H9 (cell line): ENCODE data around the gene PIP4K2A. TPM values are rescaled to one million over a fixed set of nuclear protein-coding genes. Genes with fewer than 3 reads are reported as not detected.
A peak's percentile ranks its signal among the peaks of the same experiment; 100 is the strongest.

Experiments
- DNase-seq: peaks from one replicate; pipeline ENCODE4 v3.0.0-alpha.2; 2017
- H2AFZ ChIP-seq: one replicate; pipeline ENCODE4 v1.6.1; 2013; ENCODE audit warnings: mild to moderate bottlenecking, low read length, control low read depth, moderate library complexity
- H2AK5ac ChIP-seq: 2 replicates; pipeline ENCODE4 v1.6.1; 2013; ENCODE audit warnings: low read length, control low read depth, mixed read lengths; ENCODE audit not compliant: insufficient read length
- H2BK120ac ChIP-seq: one replicate; pipeline ENCODE4 v1.6.1; 2013; ENCODE audit warnings: low read depth, mild to moderate bottlenecking, low read length, control low read depth, inconsistent platforms; ENCODE audit not compliant: poor library complexity, severe bottlenecking
- H2BK12ac ChIP-seq: 2 replicates; pipeline ENCODE4 v1.6.1; 2013; ENCODE audit warnings: low read length, control low read depth, mixed read lengths, low read depth; ENCODE audit not compliant: insufficient read length
- H2BK15ac ChIP-seq: 2 replicates; pipeline ENCODE4 v1.6.1; 2013; ENCODE audit warnings: low read depth, low read length, control low read depth
- H2BK20ac ChIP-seq: one replicate; pipeline ENCODE4 v1.6.1; 2013; ENCODE audit warnings: low read depth, mild to moderate bottlenecking, low read length, control low read depth, inconsistent platforms; ENCODE audit not compliant: poor library complexity, severe bottlenecking
- H2BK5ac ChIP-seq: 2 replicates; pipeline ENCODE4 v1.6.1; 2013; ENCODE audit warnings: low read length, control low read depth, mixed read lengths; ENCODE audit not compliant: insufficient read length
- H3K14ac ChIP-seq: 2 replicates; pipeline ENCODE4 v1.6.1; 2013; ENCODE audit warnings: low read length, control low read depth; ENCODE audit not compliant: insufficient read depth
- H3K18ac ChIP-seq: 2 replicates; pipeline ENCODE4 v1.6.1; 2013; ENCODE audit warnings: low read depth, mild to moderate bottlenecking, mixed read lengths, low read length, control low read depth; ENCODE audit not compliant: insufficient read length
- H3K23ac ChIP-seq: 2 replicates; pipeline ENCODE4 v1.6.1; 2013; ENCODE audit warnings: low read length, control low read depth, mixed read lengths, low read depth; ENCODE audit not compliant: insufficient read length
- H3K23me2 ChIP-seq: 2 replicates; pipeline ENCODE4 v1.6.1; 2013; ENCODE audit warnings: low read depth, mild to moderate bottlenecking, mixed read lengths, low read length, control low read depth; ENCODE audit not compliant: insufficient read length, poor library complexity, severe bottlenecking
- H3K27ac ChIP-seq: 2 replicates; pipeline ENCODE4 v1.5.1; 2013; ENCODE audit warnings: low read length, control low read depth, mixed read lengths, low read depth; ENCODE audit not compliant: insufficient read length
- H3K27me3 ChIP-seq: 2 replicates; pipeline ENCODE4 v1.6.1; 2013; ENCODE audit warnings: low read length, control low read depth, inconsistent platforms; ENCODE audit not compliant: insufficient read depth
- H3K4ac ChIP-seq: 2 replicates; pipeline ENCODE4 v1.6.1; 2013; ENCODE audit warnings: low read depth, mild to moderate bottlenecking, control low read depth, inconsistent platforms, low read length, moderate library complexity
- H3K4me1 ChIP-seq: 2 replicates; pipeline ENCODE4 v1.6.1; 2013; ENCODE audit warnings: low read length, control low read depth, inconsistent platforms; ENCODE audit not compliant: insufficient read depth
- H3K4me2 ChIP-seq: 2 replicates; pipeline ENCODE4 v1.6.1; 2013; ENCODE audit warnings: low read length, control low read depth, mixed read lengths; ENCODE audit not compliant: insufficient read length, insufficient read depth
- H3K56ac ChIP-seq: 2 replicates; pipeline ENCODE4 v1.6.1; 2013; ENCODE audit warnings: low read depth, mild to moderate bottlenecking, mixed read lengths, low read length, control low read depth; ENCODE audit not compliant: insufficient read length
- H3K79me1 ChIP-seq: 2 replicates; pipeline ENCODE4 v1.6.1; 2013; ENCODE audit warnings: low read depth, mild to moderate bottlenecking, moderate library complexity, low read length, control low read depth, inconsistent platforms; ENCODE audit not compliant: insufficient read depth, poor library complexity, severe bottlenecking
- H3K79me2 ChIP-seq: 2 replicates; pipeline ENCODE4 v1.6.1; 2013; ENCODE audit warnings: low read length, control low read depth, inconsistent platforms; ENCODE audit not compliant: insufficient read depth
- H3K9ac ChIP-seq: 2 replicates; pipeline ENCODE4 v1.6.1; 2013; ENCODE audit warnings: low read length, control low read depth, mixed read lengths; ENCODE audit not compliant: insufficient read length; ENCODE audit errors: extremely low read depth
- H3K9me3 ChIP-seq: one replicate; pipeline ENCODE4 v1.6.1; 2013; ENCODE audit warnings: low read depth, low read length, inconsistent platforms; ENCODE audit not compliant: control insufficient read depth
- H3T11ph ChIP-seq: one replicate; pipeline ENCODE4 v1.6.1; 2013; ENCODE audit warnings: mild to moderate bottlenecking, low read length, control low read depth, inconsistent platforms
- H4K20me1 ChIP-seq: one replicate; pipeline ENCODE4 v1.6.1; 2013; ENCODE audit not compliant: control insufficient read depth, insufficient read length, insufficient read depth
- H4K5ac ChIP-seq: 2 replicates; pipeline ENCODE4 v1.6.1; 2013; ENCODE audit warnings: low read depth, mild to moderate bottlenecking, mixed read lengths, low read length, control low read depth; ENCODE audit not compliant: insufficient read length
- H4K8ac ChIP-seq: replicated peaks from 2 replicates; pipeline ENCODE4 v1.6.1; 2013; ENCODE audit warnings: low read length, control low read depth, mixed read lengths, low read depth; ENCODE audit not compliant: insufficient read length
- H4K91ac ChIP-seq: 2 replicates; pipeline ENCODE4 v1.6.1; 2013; ENCODE audit warnings: low read depth, mild to moderate bottlenecking, moderate library complexity, mixed read lengths, low read length, control low read depth; ENCODE audit not compliant: insufficient read length
- H3K27ac Mint-ChIP-seq, 3 experiments: 2 replicates in 2 of 3; 3 replicates in 1 of 3; pipeline ENCODE4 v1.8.0; 2020 to 2021; ENCODE audit warnings: mixed read lengths in 3 of 3, mild to moderate bottlenecking in 1 of 3, moderate library complexity in 1 of 3
- H3K27me3 Mint-ChIP-seq: 2 replicates; pipeline ENCODE4 v1.8.0; 2021; ENCODE audit warnings: low read depth, mild to moderate bottlenecking, moderate library complexity, mixed read lengths
- H3K36me3 Mint-ChIP-seq, 3 experiments: 2 replicates in 2 of 3; 3 replicates in 1 of 3; pipeline ENCODE4 v1.8.0; 2020 to 2021; ENCODE audit warnings: low read depth in 3 of 3, mixed read lengths in 3 of 3; ENCODE audit not compliant: insufficient read depth in 1 of 3
- H3K4me1 Mint-ChIP-seq, 2 experiments: 2 replicates each; pipeline ENCODE4 v1.8.0; 2020; ENCODE audit warnings: mixed read lengths in 2 of 2
- H3K4me3 Mint-ChIP-seq, 2 experiments: 2 replicates in 1 of 2; 3 replicates in 1 of 2; pipeline ENCODE4 v1.8.0; 2020 to 2021; ENCODE audit warnings: mild to moderate bottlenecking in 2 of 2, mixed read lengths in 2 of 2, moderate library complexity in 1 of 2
- H3K9me3 Mint-ChIP-seq, 2 experiments: 2 replicates in 1 of 2; 3 replicates in 1 of 2; pipeline ENCODE4 v1.8.0; 2020; ENCODE audit warnings: mild to moderate bottlenecking in 2 of 2, mixed read lengths in 2 of 2, moderate library complexity in 1 of 2
- WGBS: extraction: QIAGEN DNeasy Blood & Tissue Kit; methylation state at CpG from one replicate; pipeline ENCODE4 v1.1.7; 2013; ENCODE audit warnings: missing lambda C conversion rate, low lambda C conversion rate, mixed read lengths; ENCODE audit not compliant: insufficient read length; ENCODE audit errors: extremely low coverage; 5-methylcytosine and 5-hydroxymethylcytosine counted together
- total RNA-seq: library from RNA; stranded (reverse); gene quantifications from 2 replicates; pipeline ENCODE4 v1.2.1, GENCODE V29; 2021
- TF ChIP-seq, protein P1 (sequence below): fragments of 200-600 bp; sonication (generic); conservative IDR thresholded peaks from 3 replicates; pipeline ENCODE4 v1.8.0; 2021; ENCODE audit warnings: antibody characterized with exemption, mild to moderate bottlenecking

Gene PIP4K2A
- total RNA-seq, 1 experiment from 2014 or later, result 33.6 TPM

DNA sequence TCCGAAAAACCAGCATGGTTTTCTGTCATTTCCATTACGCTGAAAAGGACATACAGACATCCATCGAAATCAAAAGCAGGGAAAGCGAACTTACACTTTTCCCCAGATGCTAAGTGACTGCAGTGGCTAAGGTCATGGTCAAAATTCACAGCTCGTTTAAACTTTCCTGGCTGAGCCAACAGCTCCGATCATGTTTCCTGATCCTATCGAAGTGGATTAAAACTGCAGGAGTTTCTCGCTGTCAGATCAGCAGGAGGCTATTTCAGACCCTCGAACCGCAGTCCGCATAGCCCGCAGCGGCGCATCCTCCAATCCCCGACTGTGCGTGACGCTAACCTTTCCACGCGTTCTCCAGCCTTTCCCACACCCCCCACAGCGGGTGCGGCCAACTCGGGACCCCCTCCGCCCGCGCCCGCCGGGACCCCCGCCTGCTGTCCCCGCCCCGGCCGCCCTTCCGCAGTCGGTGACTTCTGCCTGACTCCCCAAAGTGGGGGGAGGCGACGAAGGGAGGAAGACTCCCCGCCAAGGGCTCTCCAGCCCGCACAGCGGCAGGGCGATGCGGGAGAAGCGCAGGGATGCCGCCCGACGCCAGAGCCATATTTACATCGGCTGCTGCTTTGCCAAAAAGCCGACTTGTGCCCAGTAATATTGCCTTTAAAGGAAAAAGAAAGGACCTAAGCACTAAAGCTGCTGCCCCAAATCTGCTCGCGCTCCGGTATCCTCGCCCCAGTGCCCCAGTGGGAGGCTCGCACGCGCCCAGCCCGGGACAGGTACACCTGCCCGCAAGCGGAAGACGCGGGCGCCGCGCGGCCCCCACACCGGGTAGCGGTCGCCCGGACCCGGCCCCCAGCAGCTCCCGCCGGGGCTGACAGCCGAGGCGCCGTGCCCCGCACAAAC is 1.2 kb downstream of the PIP4K2A start:
- Histone ChIP-seq H3K18ac (no peak overlapping the region), H3K9ac (peak overlapping the region; percentile 0), H3K4me2 (peak overlapping the region; percentile 62), H2BK5ac (no peak overlapping the region), H2BK12ac (no peak overlapping the region), H2BK120ac (no peak overlapping the region), H2AFZ (no peak overlapping the region), H4K5ac (no peak overlapping the region), H3K23ac (no peak overlapping the region), H3K27ac (no peak overlapping the region), H4K91ac (no peak overlapping the region), H3K79me1 (peaks cover 10% of the 10 kb centered on the region), H3K23me2 (peaks cover 12% of the 10 kb centered on the region), H2BK15ac (no peak overlapping the region), H4K20me1 (no peaks in the 10 kb centered on the region), H3K9me3 (no peaks in the 10 kb centered on the region), H3K14ac (no peak overlapping the region), H2BK20ac (no peak overlapping the region), H3K27me3 (no peaks in the 10 kb centered on the region; the same call in 1 of the 2 replicates), H3K4me1 (no peaks in the 10 kb centered on the region), H2AK5ac (no peak overlapping the region), H3K56ac (no peak overlapping the region), H3K4ac (no peak overlapping the region), H4K8ac (no peak overlapping the region), H3K79me2 (peaks cover 29% of the 10 kb centered on the region), H3T11ph (no peak overlapping the region)
- TF ChIP-seq, protein P1, sequence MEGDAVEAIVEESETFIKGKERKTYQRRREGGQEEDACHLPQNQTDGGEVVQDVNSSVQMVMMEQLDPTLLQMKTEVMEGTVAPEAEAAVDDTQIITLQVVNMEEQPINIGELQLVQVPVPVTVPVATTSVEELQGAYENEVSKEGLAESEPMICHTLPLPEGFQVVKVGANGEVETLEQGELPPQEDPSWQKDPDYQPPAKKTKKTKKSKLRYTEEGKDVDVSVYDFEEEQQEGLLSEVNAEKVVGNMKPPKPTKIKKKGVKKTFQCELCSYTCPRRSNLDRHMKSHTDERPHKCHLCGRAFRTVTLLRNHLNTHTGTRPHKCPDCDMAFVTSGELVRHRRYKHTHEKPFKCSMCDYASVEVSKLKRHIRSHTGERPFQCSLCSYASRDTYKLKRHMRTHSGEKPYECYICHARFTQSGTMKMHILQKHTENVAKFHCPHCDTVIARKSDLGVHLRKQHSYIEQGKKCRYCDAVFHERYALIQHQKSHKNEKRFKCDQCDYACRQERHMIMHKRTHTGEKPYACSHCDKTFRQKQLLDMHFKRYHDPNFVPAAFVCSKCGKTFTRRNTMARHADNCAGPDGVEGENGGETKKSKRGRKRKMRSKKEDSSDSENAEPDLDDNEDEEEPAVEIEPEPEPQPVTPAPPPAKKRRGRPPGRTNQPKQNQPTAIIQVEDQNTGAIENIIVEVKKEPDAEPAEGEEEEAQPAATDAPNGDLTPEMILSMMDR, result no peak
- Mint-ChIP-seq H3K4me1 (peaks cover 31 to 32% of the 10 kb centered on the region in 2 experiments), H3K36me3 (no peaks in the 10 kb centered on the region; a peak in 1 of 7 replicates), H3K9me3 (no peaks in the 10 kb centered on the region; a peak in 1 of 5 replicates), H3K27me3 (peaks cover 20% of the 10 kb centered on the region), H3K4me3 (peak overlapping the region; percentile 78 to 88), H3K27ac (no peak overlapping the region)
- DNase-seq, result peak; percentile 31
- no CpG with 5 or more reads among the region's 73 CpGs for WGBS
